NCI-H2171 (cell line): ENCODE results near the gene EIF3K.
A peak's percentile ranks its signal among the peaks of the same experiment; 100 is the strongest.

Source experiments
- DNase-seq: peaks from one replicate; lab custom pipeline; 2025; lab: John Stamatoyannopoulos, UW

The EIF3K gene

GRCh38 chr19:38684078-38684861 lies 65.3 kb downstream of the EIF3K start:
- DNase-seq = no peak

- no peak for DNase-seq
Measured at GRCh38 chr19:38684862-38685665, 66.1 kb downstream of the EIF3K start.

- peak; percentile 76 for DNase-seq
Measured at GRCh38 chr19:38685666-38686529, 66.9 kb downstream of the EIF3K start.

- no peak for DNase-seq
Measured at GRCh38 chr19:38686530-38686888, 67.5 kb downstream of the EIF3K start.
